IgD-negative memory B cell (primary cell): ENCODE measurements around the gene CDC42BPB. TPM values are rescaled to one million over a fixed set of nuclear protein-coding genes. Genes with fewer than 3 reads are reported as not detected.

Experiments used
- H3K27ac Mint-ChIP-seq, 3 donors: one replicate each; pipeline ENCODE4 v1.8.0; 2020 to 2022; ENCODE audit warnings: mild to moderate bottlenecking in 3 of 3, mixed read lengths in 3 of 3, moderate library complexity in 1 of 3
- H3K27me3 Mint-ChIP-seq: one replicate; pipeline ENCODE4 v1.8.0; 2021; ENCODE audit warnings: mixed read lengths
- H3K36me3 Mint-ChIP-seq: one replicate; pipeline ENCODE4 v1.8.0; 2020; ENCODE audit warnings: mild to moderate bottlenecking, mixed read lengths
- H3K4me1 Mint-ChIP-seq, 3 donors: one replicate each; pipeline ENCODE4 v1.8.0; 2020 to 2022; ENCODE audit warnings: mixed read lengths in 3 of 3, mild to moderate bottlenecking in 1 of 3
- H3K4me3 Mint-ChIP-seq, 4 donors: one replicate each; pipeline ENCODE4 v1.8.0; 2020 to 2022; ENCODE audit warnings: mild to moderate bottlenecking in 4 of 4, mixed read lengths in 4 of 4, moderate library complexity in 3 of 4
- H3K9me3 Mint-ChIP-seq, 3 donors: one replicate each; pipeline ENCODE4 v1.8.0; 2020 to 2021; ENCODE audit warnings: mixed read lengths in 3 of 3, mild to moderate bottlenecking in 1 of 3
- polyA plus RNA-seq: library from polyadenylated mRNA; unstranded; fragments of 300-500 nt; fragmentation: Illumina TruSeq; gene quantifications from one replicate; pipeline ENCODE4 v1.2.3, GENCODE V29; 2021

The CDC42BPB gene
- polyA plus RNA-seq, 1 donor from 2014 or later = 1.2 TPM

DNA sequence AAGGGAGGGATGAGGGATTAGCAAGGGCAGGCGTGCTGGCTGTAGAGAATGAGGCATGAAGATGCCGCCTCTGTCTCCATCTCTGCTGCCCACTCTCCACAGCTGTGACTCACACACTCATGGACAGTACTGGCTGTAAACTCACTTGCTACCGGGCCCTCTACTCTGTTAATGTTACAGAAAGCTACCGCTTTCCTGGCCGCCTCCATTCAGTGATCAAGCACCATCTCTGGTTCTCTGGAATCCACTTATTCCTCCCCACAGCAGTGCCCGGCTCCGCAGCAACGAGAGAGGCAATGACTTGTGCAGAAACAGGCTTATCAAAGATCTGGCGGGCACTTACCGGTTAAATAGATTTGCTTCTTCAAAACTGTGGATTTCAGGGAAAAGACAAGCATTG lies 100.1 kb downstream of the CDC42BPB start:
- Mint-ChIP-seq H3K27me3 (no peaks in the 10 kb centered on the region), H3K27ac (no peak overlapping the region), H3K36me3 (peaks cover 7% of the 10 kb centered on the region), H3K9me3 (no peaks in the 10 kb centered on the region), H3K4me1 (no peaks in the 10 kb centered on the region), H3K4me3 (no peak overlapping the region)

- Mint-ChIP-seq H3K9me3 (no peaks in the 10 kb centered on the region), H3K4me1 (no peaks in the 10 kb centered on the region), H3K36me3 (peaks cover 7% of the 10 kb centered on the region), H3K27me3 (no peaks in the 10 kb centered on the region), H3K4me3 (no peak overlapping the region), H3K27ac (no peak overlapping the region)
These were observed 101.5 kb downstream of the CDC42BPB start for GRCh38 chr14:102955636-102956408.

DNA sequence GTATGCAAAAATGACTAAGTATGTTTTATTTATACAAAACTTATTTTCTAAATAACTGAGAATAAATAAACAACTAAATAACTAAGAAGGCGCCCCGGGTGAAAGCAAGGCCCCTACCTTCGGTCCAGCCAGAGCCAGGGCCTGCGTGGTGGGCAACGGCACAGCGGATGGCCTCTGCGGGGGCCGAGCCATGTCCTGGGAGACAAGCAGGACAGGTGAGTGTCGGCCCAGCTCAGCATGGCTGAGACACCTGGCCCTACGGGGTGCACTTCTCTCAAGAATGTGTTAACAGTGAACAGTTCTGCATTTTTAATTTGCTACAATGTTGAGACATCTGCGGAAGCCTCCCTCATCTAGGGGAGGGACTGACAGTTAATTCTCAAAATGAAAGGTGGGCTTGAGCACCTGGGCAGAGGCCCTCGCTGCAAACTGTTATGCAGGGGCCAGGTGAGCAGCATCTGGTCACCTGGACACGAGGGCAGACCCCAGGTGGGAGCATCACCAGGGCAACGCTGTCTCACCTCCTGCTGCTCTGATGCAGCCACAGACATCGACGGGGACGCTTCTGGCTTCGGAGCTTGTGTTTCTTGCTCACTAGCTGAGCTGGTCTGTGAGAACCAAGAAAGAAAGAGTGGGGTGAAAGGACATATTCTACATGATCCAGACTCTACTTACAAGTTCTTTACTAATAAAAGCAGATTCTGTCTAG lies 103.1 kb downstream of the CDC42BPB start:
- Mint-ChIP-seq H3K4me3 (no peak overlapping the region), H3K27me3 (no peaks in the 10 kb centered on the region), H3K4me1 (peaks cover 4 to 6% (median 6%) of the 10 kb centered on the region in 3 donors), H3K27ac (no peak overlapping the region), H3K36me3 (peaks cover 9% of the 10 kb centered on the region), H3K9me3 (no peaks in the 10 kb centered on the region)

DNA sequence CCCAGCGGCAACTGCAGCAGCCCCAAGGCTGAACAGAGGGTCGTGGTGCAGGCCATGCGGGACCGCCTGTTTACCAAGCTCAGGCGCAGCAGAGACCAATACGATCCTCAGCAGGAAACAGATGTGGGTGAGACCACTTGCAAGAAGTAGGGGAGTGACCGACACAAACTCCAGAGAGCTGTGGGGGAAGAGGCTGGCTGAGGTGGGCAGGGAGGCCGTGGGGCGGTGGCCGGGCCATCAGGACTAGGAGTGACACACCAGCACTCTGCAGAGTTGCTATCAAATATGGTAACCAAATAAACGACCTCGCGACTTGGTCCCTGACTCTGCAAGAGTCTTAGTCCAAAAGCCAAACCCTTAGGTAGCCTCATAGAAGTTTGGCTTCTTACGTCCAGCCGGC lies 104.2 kb downstream of the CDC42BPB start:
- H3K9me3 Mint-ChIP-seq = no peaks in the 10 kb centered on the region

DNA sequence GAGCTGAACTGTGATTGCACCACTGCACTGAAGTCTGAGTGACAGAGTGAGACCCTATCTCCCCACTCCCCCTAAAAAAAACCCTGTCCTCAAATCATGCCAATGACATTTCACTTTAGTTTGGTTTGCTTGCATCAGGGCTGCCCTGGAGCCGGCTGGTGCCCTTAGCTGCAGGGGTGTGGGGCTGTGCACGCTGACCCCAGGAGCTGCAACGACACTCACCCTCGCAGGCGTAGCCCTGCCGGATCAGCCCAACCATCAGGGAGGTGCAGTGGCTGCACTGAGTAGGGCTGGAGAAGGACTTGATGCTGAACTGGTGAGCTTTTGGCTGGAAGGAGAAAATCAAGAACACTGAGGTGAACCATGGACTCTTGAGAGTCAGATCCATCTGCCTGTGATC lies 105.1 kb downstream of the CDC42BPB start:
- Mint-ChIP-seq H3K9me3 (no peaks in the 10 kb centered on the region), H3K4me3 (no peak overlapping the region), H3K36me3 (peaks cover 5% of the 10 kb centered on the region), H3K4me1 (peaks cover 6 to 15% (median 14%) of the 10 kb centered on the region in 3 donors), H3K27ac (no peak overlapping the region), H3K27me3 (no peaks in the 10 kb centered on the region)

More for the DNA sequence above, 104.2 kb downstream of the CDC42BPB start:
- Mint-ChIP-seq H3K4me1 (peaks cover 6 to 12% (median 12%) of the 10 kb centered on the region in 3 donors), H3K36me3 (peaks cover 5% of the 10 kb centered on the region), H3K27me3 (no peaks in the 10 kb centered on the region), H3K4me3 (no peak overlapping the region), H3K27ac (no peak overlapping the region)

- H3K4me3 Mint-ChIP-seq = no peak overlapping the region
- H3K9me3 Mint-ChIP-seq = no peaks in the 10 kb centered on the region
- no peak overlapping the region for H3K27ac Mint-ChIP-seq
- H3K36me3 Mint-ChIP-seq = peaks cover 7% of the 10 kb centered on the region
- H3K27me3 Mint-ChIP-seq = no peaks in the 10 kb centered on the region
- peaks cover 7 to 19% (median 18%) of the 10 kb centered on the region in 3 donors for H3K4me1 Mint-ChIP-seq
These were observed 105.5 kb downstream of the CDC42BPB start for GRCh38 chr14:102951799-102952198.

- peaks cover 11% of the 10 kb centered on the region for H3K36me3 Mint-ChIP-seq
- H3K4me1 Mint-ChIP-seq = peaks cover 13 to 26% (median 25%) of the 10 kb centered on the region in 3 donors
- peak overlapping the region in 2 of 4 donors; percentile 32 to 54 for H3K4me3 Mint-ChIP-seq
- H3K27me3 Mint-ChIP-seq = no peaks in the 10 kb centered on the region
- peak overlapping the region in 1 of 3 donors; percentile 87 for H3K27ac Mint-ChIP-seq
- H3K9me3 Mint-ChIP-seq = no peaks in the 10 kb centered on the region
These were observed 106.3 kb downstream of the CDC42BPB start for GRCh38 chr14:102951034-102951433.

GRCh38 chr14:102949801-102950451 lies 107.4 kb downstream of the CDC42BPB start:
- Mint-ChIP-seq H3K4me1 (peaks cover 13 to 26% (median 25%) of the 10 kb centered on the region in 3 donors), H3K9me3 (no peaks in the 10 kb centered on the region), H3K27ac (peak overlapping the region; percentile 60 to 93 (median 92)), H3K36me3 (peaks cover 11% of the 10 kb centered on the region), H3K4me3 (peak overlapping the region in 2 of 4 donors; percentile 58 to 59), H3K27me3 (no peaks in the 10 kb centered on the region)

GRCh38 chr14:102949062-102949800 lies 108.1 kb downstream of the CDC42BPB start:
- H3K4me3 Mint-ChIP-seq = peak overlapping the region; percentile 27 to 60 (median 58)
- H3K27ac Mint-ChIP-seq = peak overlapping the region; percentile 60 to 93 (median 92)
- H3K27me3 Mint-ChIP-seq = no peaks in the 10 kb centered on the region
- peaks cover 11% of the 10 kb centered on the region for H3K36me3 Mint-ChIP-seq
- peaks cover 13 to 26% (median 25%) of the 10 kb centered on the region in 3 donors for H3K4me1 Mint-ChIP-seq
- no peaks in the 10 kb centered on the region for H3K9me3 Mint-ChIP-seq

DNA sequence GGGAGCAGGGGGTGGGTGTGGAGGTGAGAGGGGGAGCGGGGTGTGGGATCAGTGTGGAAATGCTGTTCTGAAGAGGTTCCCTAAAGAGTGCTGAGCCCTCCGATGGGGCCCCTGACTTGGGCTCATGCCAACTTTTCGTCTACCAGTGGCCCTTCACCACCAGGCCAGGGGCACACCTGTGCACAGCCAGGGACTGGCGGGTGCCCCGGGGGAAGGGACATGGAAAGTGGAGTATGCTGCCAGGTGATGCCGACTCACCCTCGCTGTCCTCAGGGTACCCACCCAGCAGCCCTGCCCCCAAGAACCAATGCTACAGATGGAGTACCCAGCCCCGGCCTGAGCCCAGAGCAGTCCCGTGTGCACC lies 108.7 kb downstream of the CDC42BPB start:
- H3K9me3 Mint-ChIP-seq = no peaks in the 10 kb centered on the region
- H3K4me1 Mint-ChIP-seq = peaks cover 13 to 26% (median 25%) of the 10 kb centered on the region in 3 donors
- no peaks in the 10 kb centered on the region for H3K27me3 Mint-ChIP-seq
- peaks cover 10% of the 10 kb centered on the region for H3K36me3 Mint-ChIP-seq
- H3K4me3 Mint-ChIP-seq = peak overlapping the region; percentile 27 to 60 (median 58)
- peak overlapping the region; percentile 60 to 93 (median 92) for H3K27ac Mint-ChIP-seq

- H3K36me3 Mint-ChIP-seq = peaks cover 9% of the 10 kb centered on the region
- H3K4me3 Mint-ChIP-seq = peak overlapping the region; percentile 4 to 95 (median 86)
- H3K27ac Mint-ChIP-seq = peak overlapping the region; percentile 88 to 98 (median 95)
- H3K27me3 Mint-ChIP-seq = no peaks in the 10 kb centered on the region
- H3K4me1 Mint-ChIP-seq = peaks cover 13 to 26% (median 25%) of the 10 kb centered on the region in 3 donors
- no peaks in the 10 kb centered on the region for H3K9me3 Mint-ChIP-seq
These were observed 109.8 kb downstream of the CDC42BPB start for GRCh38 chr14:102947321-102948103.

DNA sequence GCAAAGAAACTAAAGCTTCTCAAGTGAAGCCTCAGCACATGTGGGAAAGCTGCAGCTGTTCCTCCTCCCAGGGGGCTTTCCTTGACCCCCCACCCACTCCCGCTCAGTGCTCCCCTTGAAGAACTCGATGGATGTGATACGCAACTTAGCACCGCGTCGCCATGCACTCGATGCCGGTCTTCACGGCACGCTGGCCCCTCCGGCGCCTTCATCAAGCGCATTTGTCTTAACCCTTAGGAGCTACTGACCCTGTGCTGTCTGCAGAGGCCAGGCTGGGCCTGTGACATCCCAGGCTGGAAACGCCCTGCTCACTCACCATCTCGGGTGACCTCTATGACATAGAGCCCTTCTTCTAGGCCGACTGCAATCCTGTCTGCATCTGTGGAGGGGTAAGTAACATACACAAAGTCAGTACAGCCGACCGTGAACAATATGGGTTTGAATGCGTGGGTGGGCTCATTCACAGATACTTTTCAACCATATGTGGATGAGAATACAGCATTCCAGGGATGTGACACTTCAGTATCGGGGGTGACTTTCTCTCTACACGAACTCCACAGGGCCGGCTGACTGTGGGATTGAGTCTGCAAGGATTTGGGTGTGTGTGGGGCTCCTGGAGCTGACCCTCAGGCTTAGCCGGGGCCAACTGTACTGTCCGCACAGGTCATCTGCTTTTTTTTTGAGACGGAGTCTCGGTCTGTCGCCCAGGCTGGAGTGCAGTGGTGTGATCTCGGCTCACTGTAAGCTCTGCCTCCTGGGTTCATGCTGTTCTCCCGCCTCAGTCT lies 111.8 kb downstream of the CDC42BPB start:
- Mint-ChIP-seq H3K36me3 (peaks cover 9% of the 10 kb centered on the region), H3K4me3 (peak overlapping the region in 2 of 4 donors; percentile 12 to 51), H3K27me3 (no peaks in the 10 kb centered on the region), H3K4me1 (peaks cover 24 to 29% (median 26%) of the 10 kb centered on the region in 3 donors), H3K27ac (peak overlapping the region in 1 of 3 donors; percentile 74), H3K9me3 (no peaks in the 10 kb centered on the region)
